Pericardium fibroblast (primary cell): Measurements from ENCODE around the gene SRSF2. TPM values are rescaled to one million over a fixed set of nuclear protein-coding genes. Genes with fewer than 3 reads are reported as not detected.

Experiments
- total RNA-seq: library from RNA; depleted of rRNA; stranded (reverse); fragments of >200 nt; gene quantifications from 2 replicates; pipeline ENCODE4 v1.2.3, GENCODE V29; 2015

Gene SRSF2, protein sequence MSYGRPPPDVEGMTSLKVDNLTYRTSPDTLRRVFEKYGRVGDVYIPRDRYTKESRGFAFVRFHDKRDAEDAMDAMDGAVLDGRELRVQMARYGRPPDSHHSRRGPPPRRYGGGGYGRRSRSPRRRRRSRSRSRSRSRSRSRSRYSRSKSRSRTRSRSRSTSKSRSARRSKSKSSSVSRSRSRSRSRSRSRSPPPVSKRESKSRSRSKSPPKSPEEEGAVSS
- total RNA-seq: 115 and 156 TPM in 2 replicates

DNA sequence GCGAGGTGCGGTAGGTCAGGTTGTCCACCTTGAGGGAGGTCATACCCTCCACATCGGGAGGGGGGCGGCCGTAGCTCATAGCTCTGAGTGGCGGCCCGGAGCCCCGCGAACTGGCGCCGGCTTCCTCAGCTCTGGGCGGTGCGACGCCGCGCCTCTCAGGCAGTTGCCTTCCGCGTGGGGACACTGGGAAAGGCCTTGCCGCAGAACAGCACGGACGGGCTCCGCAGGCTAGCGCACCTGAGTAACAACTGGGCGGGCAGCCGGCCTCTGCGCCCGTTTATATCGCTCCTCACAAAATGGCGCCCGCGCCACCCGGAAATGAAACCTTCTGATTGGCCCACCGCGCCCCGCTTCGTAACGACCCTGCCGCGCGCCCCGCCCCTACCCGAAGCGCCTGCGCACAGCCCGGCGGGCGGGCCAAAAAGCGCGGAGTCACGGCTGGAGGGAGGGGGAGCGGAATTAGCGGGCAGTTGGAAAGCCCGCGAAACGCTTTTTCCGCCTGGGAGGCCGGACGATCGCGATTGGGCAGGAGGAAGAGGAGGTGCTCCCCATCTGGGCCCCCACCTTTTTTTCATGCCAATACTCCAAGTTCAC is at the start of gene SRSF2:
Gene SRSF2 (minus strand): TSS at position 250 of the 594 bp plus-strand sequence. CDS start 171 bp downstream, at position 79.

DNA sequence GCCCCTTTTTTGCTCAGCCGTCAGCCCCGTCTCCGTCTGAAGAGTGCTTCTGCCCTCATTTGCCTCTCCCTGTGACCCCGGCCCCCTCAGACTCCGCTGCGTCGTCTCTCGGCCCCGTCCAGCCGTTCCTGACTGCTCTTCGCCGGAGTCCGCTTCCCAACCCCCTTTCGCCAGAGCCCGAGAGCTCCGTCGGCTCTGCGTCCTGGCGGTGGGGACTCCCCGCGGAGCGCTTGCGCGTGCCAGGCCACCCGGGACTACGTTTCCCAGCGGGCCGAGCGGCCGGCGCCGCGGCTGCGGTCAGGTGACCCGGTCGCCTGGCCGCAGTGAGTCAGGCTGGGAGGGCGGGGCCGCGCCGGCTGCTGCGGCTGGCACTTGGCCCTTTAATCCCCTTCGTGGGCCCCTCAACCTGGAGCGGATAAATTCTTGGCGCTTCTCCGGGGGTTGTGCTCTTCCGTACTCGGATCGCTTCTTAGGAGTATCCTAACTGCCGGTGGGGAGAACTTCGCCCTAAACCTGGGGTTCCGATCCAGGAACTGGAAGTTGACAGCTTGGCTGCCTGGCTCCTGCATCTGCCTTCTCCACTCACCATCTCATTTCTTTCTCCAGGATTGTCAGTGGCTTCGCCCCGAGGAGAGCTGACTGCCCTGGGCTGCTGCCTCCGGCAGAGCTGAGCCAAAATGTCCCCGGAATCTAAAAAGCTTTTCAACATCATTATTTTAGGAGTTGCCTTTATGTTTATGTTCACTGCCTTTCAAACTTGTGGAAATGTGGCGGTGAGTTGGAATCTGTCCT is 741 bp upstream of the SRSF2 start, which contains the start of gene MFSD11:
Gene MFSD11 (plus strand): TSS at position 444 of the 792 bp plus-strand sequence. CDS start 234 bp downstream, at position 678.

DNA sequence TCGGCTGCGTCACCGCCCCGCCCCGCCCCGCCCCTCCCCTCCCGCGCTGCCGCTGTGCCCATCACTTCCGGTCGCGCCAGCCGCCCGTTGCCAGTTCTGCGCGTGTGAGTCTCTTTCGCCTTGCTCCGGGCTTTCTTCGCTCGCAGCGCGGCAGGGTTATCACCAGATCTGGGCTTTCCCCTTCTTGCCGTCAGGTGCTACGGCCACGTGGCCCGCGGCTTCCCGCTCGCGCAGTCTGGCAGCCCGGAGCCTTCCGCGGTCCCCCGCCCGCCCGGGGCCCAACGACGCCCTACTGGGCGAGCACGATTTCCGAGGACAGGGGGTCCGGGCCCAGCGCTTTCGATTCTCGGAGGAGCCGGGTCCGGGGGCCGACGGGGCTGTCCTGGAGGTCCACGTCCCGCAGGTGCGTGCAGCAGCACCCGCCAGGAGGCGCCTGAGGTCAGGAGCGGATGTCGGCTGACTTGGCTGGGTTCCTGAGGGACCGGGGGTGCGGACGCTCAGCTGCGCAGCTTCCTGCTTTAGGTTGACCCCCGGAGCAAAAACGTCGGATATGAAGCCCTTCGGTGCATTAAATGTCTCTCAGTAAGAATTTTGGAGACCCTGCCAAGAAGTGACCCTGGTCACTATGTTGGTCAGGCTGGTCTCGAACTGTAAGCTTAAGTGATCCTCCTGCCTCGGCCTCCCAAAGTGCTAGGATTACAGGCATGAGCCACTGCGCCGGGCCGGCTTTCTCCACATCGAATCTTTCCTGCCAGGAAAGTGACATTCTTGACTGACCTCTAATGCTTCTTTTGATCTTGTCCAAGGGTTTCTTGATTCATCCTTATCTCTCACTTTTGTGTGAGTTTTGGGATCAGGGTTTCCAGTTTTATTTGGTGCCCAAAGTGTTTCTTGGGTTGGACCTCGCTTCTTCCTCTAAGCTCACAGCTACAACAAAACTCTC is 10.1 kb downstream of the SRSF2 start, which contains the start of gene METTL23:
Gene METTL23 (plus strand): TSS at position 64 of the 943 bp plus-strand sequence. CDS start 2,872 bp downstream, outside the sequence.

DNA sequence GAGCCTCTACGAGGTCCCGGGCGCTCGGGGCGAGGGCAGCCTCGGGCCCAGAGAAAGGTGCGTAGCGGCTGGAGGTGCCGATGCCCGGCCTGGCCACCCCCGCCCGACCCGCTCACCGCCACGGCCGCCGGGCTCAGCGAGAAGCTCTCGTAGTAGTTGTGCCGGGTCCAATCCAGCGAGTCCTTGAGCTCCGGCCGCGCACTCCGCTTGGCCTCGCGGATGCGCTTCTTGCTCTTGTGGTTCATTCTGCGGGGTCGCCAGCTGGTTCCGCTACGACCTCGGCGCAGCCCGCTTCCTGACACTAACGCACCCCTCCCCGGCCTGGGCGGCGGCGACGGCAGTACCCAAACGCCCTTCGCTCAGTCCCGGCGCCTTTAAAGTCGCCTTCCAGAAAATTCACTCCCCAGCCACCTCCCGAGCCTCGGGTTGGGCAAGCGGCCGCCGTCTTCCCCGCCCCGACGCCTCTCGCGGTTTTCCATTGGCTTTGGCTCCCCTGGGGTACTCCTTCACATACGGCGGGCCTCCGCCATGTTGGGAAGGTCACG is 10.8 kb downstream of the SRSF2 start, which contains the start of gene JMJD6:
Gene JMJD6 (minus strand): TSS at position 376 of the 545 bp plus-strand sequence. CDS start 131 bp downstream, at position 245.

DNA sequence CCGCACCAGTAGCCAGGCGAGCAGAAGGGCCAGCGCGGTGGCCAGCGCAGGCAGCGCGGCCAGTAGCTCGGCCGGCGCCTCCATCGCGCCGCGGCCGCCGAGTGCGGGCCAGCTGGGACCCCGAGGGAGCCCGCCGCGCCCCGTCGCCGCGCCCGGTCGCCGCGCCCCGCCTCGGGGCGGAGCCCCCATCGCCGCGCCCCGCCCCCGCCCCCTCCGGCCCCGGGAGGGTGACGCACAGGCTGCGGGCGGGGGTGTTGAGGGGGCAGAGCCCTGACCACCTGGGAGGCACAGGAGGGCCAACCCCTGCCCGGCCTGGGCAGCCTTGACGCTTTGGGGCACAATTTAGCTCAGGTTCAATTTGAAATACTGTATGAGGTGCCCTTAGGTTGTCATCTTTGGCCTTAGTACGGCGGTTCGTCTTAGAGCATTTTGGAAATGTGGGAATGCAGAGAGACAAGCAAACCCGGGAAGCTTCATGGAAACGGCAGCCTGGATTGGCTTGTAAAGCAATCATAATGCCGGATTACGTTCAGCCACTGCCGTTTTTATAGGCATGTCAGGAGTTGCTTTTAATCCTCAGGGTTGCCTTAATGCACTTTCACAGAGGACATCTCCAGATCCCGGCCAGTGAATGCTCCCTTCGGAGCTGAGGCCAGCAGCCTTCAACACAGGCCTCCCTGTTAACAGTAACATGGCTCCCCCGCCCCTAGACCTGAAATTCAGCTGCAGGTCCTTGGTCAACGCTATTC is 26.1 kb downstream of the SRSF2 start, which contains the start of gene MXRA7:
Gene MXRA7 (minus strand): TSS at position 103 of the 749 bp plus-strand sequence. CDS start 19 bp downstream, at position 84.

Other genes starting within 250 kb of the SRSF2 start
- 5.3 and 16.1 TPM in 2 replicates for gene RHBDF2, start 235.9 kb downstream of the SRSF2 start, total RNA-seq
- 24.0 and 35.2 TPM in 2 replicates for gene CYGB, start 199.6 kb downstream of the SRSF2 start, total RNA-seq
- 0.94 and 1.9 TPM in 2 replicates for gene PRCD, start 197.3 kb downstream of the SRSF2 start, total RNA-seq
- gene ST6GALNAC2, start 151.5 kb downstream of the SRSF2 start, total RNA-seq: 0.82 and 2.4 TPM in 2 replicates
- gene ST6GALNAC1, start 93.6 kb downstream of the SRSF2 start, total RNA-seq: not detected in 2 replicates
- 288 and 320 TPM in 2 replicates for gene MXRA7, start 26.4 kb downstream of the SRSF2 start, total RNA-seq
- 10.0 and 19.8 TPM in 2 replicates for gene JMJD6, start 10.7 kb downstream of the SRSF2 start, total RNA-seq
- gene METTL23, start 10.5 kb downstream of the SRSF2 start, total RNA-seq: 36.5 and 58.8 TPM in 2 replicates
- 19.6 and 28.2 TPM in 2 replicates for gene MFSD11, start 788 bp upstream of the SRSF2 start, total RNA-seq
- gene MGAT5B, start 131.1 kb upstream of the SRSF2 start, total RNA-seq: 1.4 and 2.7 TPM in 2 replicates